ENCODE measurements around the gene BCL7A. TPM values are rescaled to one million over a fixed set of nuclear protein-coding genes. Genes with fewer than 3 reads are reported as not detected.

Gene BCL7A
- total RNA-seq, 1 experiment from 2014 or later = 18.2 TPM

- Histone ChIP-seq H2BK120ac (ENCODE audit: low read depth, low read length, poor library complexity, severe bottlenecking) (no peak overlapping the region), H4K91ac (ENCODE audit: insufficient read length, low read depth, low read length) (no peak overlapping the region), H2BK20ac (ENCODE audit: low read depth, low read length, poor library complexity, severe bottlenecking) (no peak overlapping the region), H2BK12ac (ENCODE audit: insufficient read length, low read depth, low read length) (no peak overlapping the region), H3K27me3 (ENCODE audit: insufficient read depth, low read length) (no peaks in the 10 kb centered on the region), H3K23me2 (ENCODE audit: insufficient read length, low read depth, low read length, poor library complexity, severe bottlenecking) (no peaks in the 10 kb centered on the region), H3K18ac (ENCODE audit: insufficient read length, low read depth, low read length) (no peak overlapping the region), H3K4me2 (ENCODE audit: insufficient read depth, insufficient read length, low read length) (no peak overlapping the region), H3K27ac (ENCODE audit: insufficient read length, low read depth, low read length) (no peak overlapping the region), H3K23ac (ENCODE audit: insufficient read length, low read depth, low read length) (no peak overlapping the region), H4K20me1 (ENCODE audit: control insufficient read depth, insufficient read depth, insufficient read length) (no peaks in the 10 kb centered on the region), H2AK5ac (ENCODE audit: insufficient read length, low read length) (no peak overlapping the region), H2BK15ac (ENCODE audit: low read depth, low read length) (no peak overlapping the region), H2BK5ac (ENCODE audit: insufficient read length, low read length) (no peak overlapping the region), H3K79me2 (ENCODE audit: insufficient read depth, low read length) (no peaks in the 10 kb centered on the region), H4K5ac (ENCODE audit: insufficient read length, low read depth, low read length) (no peak overlapping the region), H3T11ph (ENCODE audit: low read length) (no peak overlapping the region), H3K9me3 (ENCODE audit: control insufficient read depth, low read depth, low read length) (no peaks in the 10 kb centered on the region), H3K9ac (ENCODE audit: extremely low read depth, insufficient read length, low read length) (no peak overlapping the region), H3K79me1 (ENCODE audit: insufficient read depth, low read depth, low read length, poor library complexity, severe bottlenecking) (no peaks in the 10 kb centered on the region), H3K4ac (ENCODE audit: low read depth, low read length) (no peak overlapping the region), H3K56ac (ENCODE audit: insufficient read length, low read depth, low read length) (no peak overlapping the region), H3K4me1 (ENCODE audit: insufficient read depth, low read length) (no peaks in the 10 kb centered on the region), H2AFZ (ENCODE audit: low read length) (no peak overlapping the region), H3K14ac (ENCODE audit: insufficient read depth, low read length) (no peak overlapping the region), H4K8ac (replicated peaks; ENCODE audit: insufficient read length, low read depth, low read length) (no peak overlapping the region)
- WGBS (ENCODE audit: extremely low coverage, insufficient read length, low lambda C conversion rate) = no CpG with 5 or more reads among the region's 9 CpGs
- Mint-ChIP-seq H3K9me3 (no peaks in the 10 kb centered on the region), H3K36me3 (ENCODE audit: insufficient read depth in 1 of 3, low read depth in 3 of 3) (peaks cover 5 to 38% (median 35%) of the 10 kb centered on the region in 3 experiments; a peak in 6 of 7 replicates), H3K4me3 (no peak overlapping the region), H3K4me1 (peaks cover 0 to 4% of the 10 kb centered on the region in 2 experiments; a peak in 3 of 4 replicates), H3K27me3 (ENCODE audit: low read depth) (no peaks in the 10 kb centered on the region; the same call in 1 of the 2 replicates), H3K27ac (peak overlapping the region in 2 of 3 experiments; percentile 64; a peak in 3 of 7 replicates)
- DNase-seq = no peak
- TF ChIP-seq CTCF (conservative IDR thresholded peaks at IDR 0.05) = no peak
Observed at GRCh38 chr12:122049827-122050226, 28.1 kb downstream of the BCL7A start.

Measured in H9 (cell line).